NCI-H1105 (cell line): ENCODE measurements around the gene CASZ1.

ENCODE experiments used
- DNase-seq: peaks from one replicate; lab custom pipeline; 2025; lab: John Stamatoyannopoulos, UW

The CASZ1 gene

DNA sequence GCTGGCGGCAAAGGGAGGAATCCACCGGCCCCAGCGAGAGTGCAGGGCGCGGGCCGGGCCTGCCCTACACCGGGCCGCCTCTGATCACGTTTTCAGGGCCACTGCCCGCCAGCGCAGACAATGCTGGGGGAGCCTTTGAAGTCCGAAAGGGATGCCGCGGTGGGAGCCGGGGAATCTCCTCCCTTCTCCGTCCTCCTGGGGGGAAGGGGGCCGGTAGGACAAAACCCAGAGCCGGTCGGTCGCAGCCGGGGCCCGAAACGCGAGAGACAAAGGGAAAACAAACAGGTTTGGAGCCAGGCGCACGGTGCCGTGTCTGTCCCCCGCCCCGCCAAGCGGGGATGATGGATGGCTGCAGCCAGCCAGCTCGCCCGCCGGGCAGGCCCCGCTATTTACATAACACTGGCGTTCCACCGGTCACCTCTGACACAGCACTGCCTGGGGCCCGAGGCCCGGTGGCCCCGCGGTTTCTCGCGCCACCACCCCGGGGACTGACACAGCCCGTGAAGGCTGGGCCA, 92.0 kb downstream of the CASZ1 start:
- no peak for DNase-seq

GRCh38 chr1:10703702-10704101, 92.7 kb downstream of the CASZ1 start:
- no peak for DNase-seq

DNA sequence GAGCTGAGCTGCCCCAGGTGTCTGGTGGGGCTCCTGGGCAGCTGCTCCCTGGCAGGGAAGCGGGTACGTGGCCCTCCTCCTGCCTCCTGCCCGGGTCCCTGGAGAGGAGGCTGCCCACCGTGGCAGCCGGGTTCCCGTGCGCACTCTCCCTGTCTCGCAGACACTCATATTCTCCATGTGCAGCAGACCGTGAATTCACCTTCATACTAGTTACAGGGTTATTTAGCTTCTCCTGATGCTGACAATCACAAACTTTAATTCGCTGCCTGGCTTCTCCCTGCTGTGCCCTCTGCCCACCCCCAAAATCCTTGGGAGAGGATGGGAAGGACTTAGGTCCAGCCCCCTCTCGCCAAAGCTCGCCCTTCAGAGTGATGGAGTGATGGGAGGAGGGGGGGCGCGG, 95.3 kb downstream of the CASZ1 start:
- peak; percentile 38 for DNase-seq

GRCh38 chr1:10699470-10699835, 97.0 kb downstream of the CASZ1 start:
- no peak for DNase-seq

DNA sequence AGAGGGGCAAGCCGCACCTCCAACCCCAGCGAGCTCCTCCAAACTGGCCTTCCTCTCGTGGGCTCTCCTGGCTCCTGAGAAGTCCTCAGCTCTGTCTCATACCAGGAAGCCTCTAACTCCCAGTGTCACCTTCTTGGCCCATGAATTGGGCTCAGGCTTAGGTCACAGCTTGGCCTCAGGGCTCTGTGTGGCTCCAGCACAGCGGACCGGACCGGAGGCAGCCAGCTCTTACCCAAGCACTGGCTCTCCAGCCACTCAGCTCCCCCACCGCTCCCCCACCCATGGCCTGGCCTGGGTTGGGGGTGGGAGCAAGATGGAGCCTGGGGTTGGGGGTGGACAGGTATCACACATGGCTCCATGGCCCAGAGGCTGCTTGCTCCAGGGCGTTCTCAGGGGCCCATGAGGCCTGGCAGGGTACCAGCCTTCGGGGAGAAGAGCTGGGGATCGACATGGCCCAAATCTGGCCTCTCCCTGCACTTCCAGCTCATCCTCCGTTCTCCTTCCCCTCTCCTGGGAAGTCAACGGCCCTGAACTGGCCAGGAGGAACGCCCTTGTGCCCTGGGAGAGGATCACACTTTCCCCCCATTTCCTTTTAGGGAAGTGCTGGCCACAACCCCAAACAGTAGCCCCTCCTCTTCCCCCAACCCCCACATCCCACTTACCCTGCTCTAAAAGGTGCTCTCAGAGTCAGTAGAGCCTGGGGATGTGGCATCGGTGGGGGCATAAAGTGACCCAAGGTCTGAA, 97.5 kb downstream of the CASZ1 start:
- no peak for DNase-seq

DNA sequence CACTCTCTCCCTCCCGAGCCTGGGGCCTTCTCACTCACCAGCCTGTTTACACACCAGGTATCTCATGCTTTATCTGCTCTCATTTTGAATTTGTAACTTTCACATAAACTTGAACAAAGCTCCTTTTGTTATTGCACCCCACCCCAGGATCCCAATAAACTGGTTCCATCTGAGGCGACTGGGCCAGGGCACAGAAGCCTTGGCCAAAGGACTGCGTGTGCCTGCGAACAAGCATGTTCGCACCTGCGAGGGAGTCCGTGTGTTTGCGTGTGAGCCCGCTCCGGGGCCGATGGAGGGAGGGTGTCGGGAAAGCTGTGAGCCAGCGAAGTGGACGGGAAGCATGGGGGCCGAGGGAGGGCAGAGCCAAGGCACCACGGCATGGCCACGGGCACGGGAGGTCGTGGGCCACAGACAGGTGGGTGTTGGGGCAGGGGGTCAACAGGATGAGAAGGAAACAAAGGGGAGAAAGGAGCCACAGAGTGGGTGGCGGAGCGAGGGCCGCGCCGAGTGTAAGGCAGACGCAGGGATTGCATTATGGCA, 98.8 kb downstream of the CASZ1 start:
- no peak for DNase-seq

DNA sequence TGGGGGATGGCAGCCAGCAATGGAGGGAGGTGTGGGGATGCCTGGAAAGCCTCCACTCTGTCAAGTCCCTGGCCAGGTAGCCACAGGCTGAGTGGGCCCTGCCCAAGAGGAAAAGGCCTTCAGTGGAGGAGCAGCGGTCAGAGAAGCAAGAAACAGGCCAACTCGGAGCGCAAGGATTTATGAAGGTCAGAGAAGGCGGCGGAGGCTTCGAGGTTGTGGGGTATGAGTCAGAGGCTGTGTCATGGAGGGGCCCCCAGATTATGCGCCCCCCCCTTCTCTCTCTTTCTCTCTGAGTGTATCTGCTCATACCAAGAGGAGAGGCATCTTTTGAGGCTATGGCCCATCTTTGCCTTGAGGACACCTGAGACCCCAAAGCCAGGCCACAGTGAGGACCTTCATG, 99.5 kb downstream of the CASZ1 start:
- DNase-seq: no peak

GRCh38 chr1:10694633-10695627, 101.5 kb downstream of the CASZ1 start:
- DNase-seq: peak; percentile 89

- DNase-seq: peak; percentile 80
Measured at GRCh38 chr1:10694274-10694632, 102.2 kb downstream of the CASZ1 start.

DNA sequence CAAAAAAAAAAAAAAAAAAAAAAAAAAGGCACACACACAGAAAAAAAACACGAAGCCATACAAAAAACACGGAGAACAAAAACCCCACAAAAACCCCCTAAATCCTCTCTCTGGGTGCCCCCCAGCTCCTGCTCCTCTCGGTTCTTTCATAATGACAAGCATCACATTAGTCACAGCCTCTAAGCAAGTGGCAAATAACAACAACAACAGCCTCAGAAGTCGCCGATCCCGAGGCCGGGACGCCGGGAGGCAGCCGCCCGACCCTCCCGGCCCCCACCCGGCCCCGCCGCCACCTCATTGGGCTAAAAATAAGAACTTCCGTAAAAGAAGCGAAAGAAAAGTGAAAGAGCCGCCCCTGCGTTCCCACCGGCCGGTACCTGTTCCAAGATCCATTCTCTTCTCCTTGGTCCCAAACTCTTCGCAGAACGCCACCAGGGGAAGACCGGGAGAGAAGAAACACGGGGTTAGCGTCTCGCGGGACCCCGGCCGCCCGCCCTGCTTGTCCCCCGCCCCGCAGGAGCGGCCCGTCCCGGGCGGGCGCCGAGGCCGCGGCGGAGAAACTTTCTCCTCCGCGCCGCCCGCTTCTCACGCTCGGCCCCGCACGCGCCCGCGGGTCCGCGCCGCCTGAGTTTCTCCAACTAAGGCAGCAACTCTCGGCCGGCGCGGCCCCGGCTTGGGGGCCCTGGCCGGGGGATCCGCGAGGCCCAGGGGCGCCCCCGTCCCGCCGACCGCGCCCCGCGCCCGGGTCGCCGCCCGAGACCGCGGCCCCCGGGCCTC, 102.8 kb downstream of the CASZ1 start:
- peak; percentile 30 for DNase-seq

GRCh38 chr1:10693152-10693496, 103.3 kb downstream of the CASZ1 start:
- no peak for DNase-seq

- DNase-seq: peak; percentile 62
Measured at GRCh38 chr1:10692401-10693021, 103.9 kb downstream of the CASZ1 start.

DNA sequence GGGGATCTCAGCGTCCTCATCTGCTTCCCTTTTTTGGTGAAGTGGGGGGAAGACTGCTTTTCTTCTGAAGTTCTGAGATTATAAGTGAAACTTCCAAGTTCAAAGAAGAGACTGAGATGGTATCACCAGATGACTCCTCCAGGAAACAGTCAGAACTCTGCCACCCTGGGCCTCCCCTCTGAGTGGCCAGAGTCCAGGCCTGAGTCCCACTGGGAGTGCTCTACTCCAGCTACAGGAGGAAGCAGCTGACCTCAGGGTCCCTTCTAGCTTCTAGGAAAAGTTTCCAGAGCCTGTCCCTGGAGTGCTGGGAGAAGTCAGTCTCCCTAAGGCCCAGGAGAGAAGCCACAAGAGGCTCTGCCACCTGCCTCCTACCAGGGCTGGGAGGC, 104.7 kb downstream of the CASZ1 start:
- no peak for DNase-seq

DNA sequence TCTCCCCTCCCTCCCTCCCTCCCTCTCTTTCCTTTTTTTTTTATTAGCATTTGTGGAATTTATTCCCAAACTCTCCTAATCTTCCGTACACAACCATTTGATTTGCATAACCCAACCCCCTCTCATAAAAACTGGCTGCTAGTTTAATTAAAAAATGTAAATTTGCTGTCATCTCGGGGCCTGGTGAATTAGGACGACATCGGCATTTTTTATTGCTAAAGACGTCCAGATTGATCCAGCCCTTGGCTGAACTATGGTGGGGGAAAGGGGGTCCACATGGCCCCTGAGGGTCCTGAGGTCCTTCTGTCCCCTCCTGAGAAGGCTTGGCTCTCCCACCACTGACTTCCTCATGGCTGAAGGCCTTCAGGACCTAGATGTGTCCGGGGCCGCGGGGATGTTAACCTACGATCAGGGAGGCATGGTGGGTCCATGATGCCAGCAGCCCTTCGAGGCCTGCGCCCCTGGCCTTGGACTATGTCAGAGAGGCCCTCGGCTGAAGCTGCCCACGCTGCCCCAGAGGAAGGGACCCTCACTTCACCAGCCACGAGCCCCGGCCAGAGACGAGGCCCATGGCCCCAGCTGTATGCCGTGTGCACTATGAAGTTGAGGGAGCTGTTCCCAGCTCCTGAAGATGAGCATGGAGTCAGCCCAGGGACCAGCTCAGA, 105.2 kb downstream of the CASZ1 start:
- DNase-seq: no peak

- no peak for DNase-seq
Measured at GRCh38 chr1:10690484-10690883, 106.0 kb downstream of the CASZ1 start.

GRCh38 chr1:10688409-10688786, 108.0 kb downstream of the CASZ1 start:
- DNase-seq: no peak

DNA sequence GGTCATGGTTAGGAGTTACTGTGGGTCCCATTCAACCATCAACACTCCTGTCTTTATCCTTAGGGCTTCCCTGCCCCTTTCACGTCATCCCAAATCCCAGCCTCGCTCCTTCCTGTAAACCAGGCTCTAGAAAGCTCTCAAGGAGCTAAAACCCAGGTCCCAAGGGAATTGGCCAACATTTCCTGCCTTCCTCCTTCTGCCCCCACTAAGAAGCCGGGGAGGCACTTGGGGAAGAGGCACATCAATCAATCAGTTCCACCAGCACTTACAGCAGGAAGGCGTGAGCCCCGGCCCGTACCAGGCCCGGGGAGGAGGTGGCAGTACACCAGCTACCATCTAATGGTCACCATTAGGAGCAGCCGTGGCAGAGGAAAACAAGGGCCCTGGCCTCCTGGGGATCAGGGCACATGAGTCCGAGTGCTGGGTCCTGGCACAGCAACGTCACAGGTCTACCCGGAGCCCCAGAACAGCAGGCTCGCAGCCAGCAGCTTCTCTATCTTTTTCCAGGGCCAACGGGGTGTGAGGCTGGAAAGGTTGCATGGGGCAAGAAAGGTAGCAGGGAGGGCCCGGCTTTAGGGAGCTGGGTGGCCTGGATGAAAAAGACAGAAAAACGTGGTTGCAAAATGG, 108.6 kb downstream of the CASZ1 start:
- DNase-seq: no peak

- no peak for DNase-seq
Measured at GRCh38 chr1:10687251-10687651, 109.2 kb downstream of the CASZ1 start.

DNA sequence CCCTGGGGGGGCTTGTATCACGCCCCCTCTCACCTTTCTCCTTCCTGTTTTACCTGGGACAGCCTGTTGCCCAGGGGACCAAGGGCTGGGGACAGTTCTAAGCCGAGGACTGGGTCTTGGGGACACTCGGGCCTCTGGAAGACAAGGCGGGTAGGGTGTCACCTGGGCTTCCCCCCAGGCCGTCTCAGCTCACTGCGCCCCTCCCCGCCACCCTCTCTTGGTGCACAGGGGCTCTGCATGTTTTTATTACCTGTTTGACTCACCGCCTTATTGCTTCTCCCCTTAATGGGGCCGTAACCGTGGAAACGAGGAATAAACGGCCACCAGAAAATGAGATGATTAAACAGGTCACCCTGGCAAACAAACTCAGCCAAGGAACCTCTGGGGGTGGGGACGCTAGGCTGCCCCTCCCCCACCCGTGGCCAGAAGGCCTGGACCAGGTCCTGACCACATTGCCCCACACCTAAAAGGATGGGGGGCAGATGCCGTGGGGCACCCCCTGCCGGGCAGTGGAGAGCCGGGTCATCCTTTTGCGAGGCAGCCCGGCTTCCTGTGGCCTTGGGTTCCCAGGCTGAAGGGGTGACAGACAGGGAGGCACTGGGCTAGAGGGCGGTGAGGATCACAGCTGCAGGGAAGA, 109.9 kb downstream of the CASZ1 start:
- no peak for DNase-seq

GRCh38 chr1:10685808-10686403, 110.5 kb downstream of the CASZ1 start:
- DNase-seq: no peak
